PFSK-1 (cell line): ENCODE measurements around the gene ABCF3.

Experiments
- POLR2AphosphoS5 ChIP-seq: IDR thresholded peaks from 2 replicates; pipeline ENCODE4 v1.6.1; 2012; ENCODE audit warnings: low read depth, mild to moderate bottlenecking, control low read depth, low read length, moderate library complexity
- REST ChIP-seq, 2 experiments: IDR thresholded peaks; 2 replicates each; pipeline versions ENCODE4 v1.6.1 to v1.8.0; 2011 to 2012; ENCODE audit warnings: low read depth in 2 of 2, low read length in 2 of 2, control low read depth in 1 of 2, inconsistent platforms in 1 of 2, mild to moderate bottlenecking in 1 of 2, moderate library complexity in 1 of 2; ENCODE audit not compliant: insufficient read depth in 1 of 2
- SIN3A ChIP-seq: IDR thresholded peaks from 2 replicates; pipeline ENCODE4 v1.6.1; 2012; ENCODE audit warnings: mild to moderate bottlenecking, low read length, moderate library complexity, borderline replicate concordance; ENCODE audit not compliant: insufficient read depth
- TAF1 ChIP-seq: IDR thresholded peaks from 2 replicates; pipeline ENCODE4 v1.6.1; 2012; ENCODE audit warnings: low read length, control low read depth, borderline replicate concordance; ENCODE audit not compliant: insufficient read depth

GRCh38 chr3:184192889-184193288 is 6.9 kb downstream of the ABCF3 start:
- TF ChIP-seq POLR2AphosphoS5 (no peak), TAF1 (no peak), SIN3A (no peak), REST (IDR thresholded peaks at IDR 0.05; ENCODE audit: insufficient read depth in 1 of 2, low read depth in 2 of 2, low read length in 2 of 2) (no peak)
